Endothelial cell (in vitro differentiated cells): ENCODE measurements around the gene TMEM253. TPM values are rescaled to one million over a fixed set of nuclear protein-coding genes. Genes with fewer than 3 reads are reported as not detected.

Experiments used
- DNase-seq: peaks from one replicate; pipeline ENCODE4 v3.0.0; 2021; ENCODE audit warnings: low spot score
- H3K27ac Mint-ChIP-seq: one replicate; pipeline ENCODE4 v1.8.0; 2021; ENCODE audit warnings: mixed read lengths, inconsistent platforms; ENCODE audit not compliant: unreplicated experiment
- H3K27me3 Mint-ChIP-seq: one replicate; pipeline ENCODE4 v1.8.0; 2021; ENCODE audit warnings: mild to moderate bottlenecking, moderate library complexity, mixed read lengths, inconsistent platforms; ENCODE audit not compliant: unreplicated experiment
- H3K36me3 Mint-ChIP-seq: one replicate; pipeline ENCODE4 v1.8.0; 2021; ENCODE audit warnings: mild to moderate bottlenecking, low read depth, mixed read lengths, inconsistent platforms; ENCODE audit not compliant: unreplicated experiment
- H3K4me1 Mint-ChIP-seq: one replicate; pipeline ENCODE4 v1.8.0; 2021; ENCODE audit warnings: mild to moderate bottlenecking, mixed read lengths, inconsistent platforms; ENCODE audit not compliant: unreplicated experiment
- H3K4me3 Mint-ChIP-seq: one replicate; pipeline ENCODE4 v1.8.0; 2021; ENCODE audit warnings: mild to moderate bottlenecking, mixed read lengths, inconsistent platforms; ENCODE audit not compliant: unreplicated experiment
- H3K9me3 Mint-ChIP-seq: one replicate; pipeline ENCODE4 v1.8.0; 2021; ENCODE audit warnings: mixed read lengths, inconsistent platforms; ENCODE audit not compliant: unreplicated experiment
- CTCF ChIP-seq: fragments of 200-600 bp; sonication (generic); IDR thresholded peaks from one replicate; pipeline ENCODE4 v1.5.0; 2021; ENCODE audit warnings: antibody characterized with exemption; ENCODE audit not compliant: unreplicated experiment
- total RNA-seq: library from RNA; stranded (reverse); fragmentation: NEBNext Ultra II Directional; extraction: Animal tissue kit (Norgen Biotek cat#: 25700); gene quantifications from one replicate; pipeline ENCODE4 v1.2.1, GENCODE V29; 2021; ENCODE audit not compliant: unreplicated experiment

TMEM253 gene
- total RNA-seq, 1 donor from 2014 or later = 0.90 TPM

GRCh38 chr14:21059842-21060613 is 40.8 kb upstream of the TMEM253 start:
- Mint-ChIP-seq H3K36me3 (no peaks in the 10 kb centered on the region), H3K27me3 (peaks cover 6% of the 10 kb centered on the region), H3K27ac (no peak overlapping the region), H3K9me3 (no peaks in the 10 kb centered on the region), H3K4me3 (no peak overlapping the region), H3K4me1 (peaks cover 5% of the 10 kb centered on the region)
- no peak for TF ChIP-seq CTCF
- no peak for DNase-seq

GRCh38 chr14:21060614-21061346 is 40.1 kb upstream of the TMEM253 start:
- H3K4me3 Mint-ChIP-seq = no peak overlapping the region
- H3K36me3 Mint-ChIP-seq = no peaks in the 10 kb centered on the region
- no peak for DNase-seq
- no peaks in the 10 kb centered on the region for H3K9me3 Mint-ChIP-seq
- peaks cover 6% of the 10 kb centered on the region for H3K27me3 Mint-ChIP-seq
- H3K27ac Mint-ChIP-seq = no peak overlapping the region
- TF ChIP-seq CTCF = no peak
- H3K4me1 Mint-ChIP-seq = peaks cover 5% of the 10 kb centered on the region

GRCh38 chr14:21061347-21061668 is 39.6 kb upstream of the TMEM253 start:
- DNase-seq = no peak
- H3K36me3 Mint-ChIP-seq = no peaks in the 10 kb centered on the region

GRCh38 chr14:21063479-21063878 is 37.4 kb upstream of the TMEM253 start:
- Mint-ChIP-seq H3K27me3 (peaks cover 8% of the 10 kb centered on the region), H3K36me3 (no peaks in the 10 kb centered on the region), H3K4me1 (peaks cover 5% of the 10 kb centered on the region), H3K9me3 (no peaks in the 10 kb centered on the region), H3K27ac (peak overlapping the region; percentile 87), H3K4me3 (peak overlapping the region; percentile 43)
- DNase-seq = no peak
- no peak for TF ChIP-seq CTCF

More at GRCh38 chr14:21061347-21061668, 39.6 kb upstream of the TMEM253 start:
- H3K4me1 Mint-ChIP-seq = peaks cover 5% of the 10 kb centered on the region
- TF ChIP-seq CTCF = no peak
- no peak overlapping the region for H3K27ac Mint-ChIP-seq
- H3K27me3 Mint-ChIP-seq = peaks cover 6% of the 10 kb centered on the region
- no peaks in the 10 kb centered on the region for H3K9me3 Mint-ChIP-seq
- no peak overlapping the region for H3K4me3 Mint-ChIP-seq
